GM23338 (cell line): ENCODE results near the gene PHLDB2. TPM values are rescaled to one million over a fixed set of nuclear protein-coding genes. Genes with fewer than 3 reads are reported as not detected.

Experiments
- ATAC-seq: fragments of 200-7000 bp; cut with Tn5 transposase; 3 replicates; pipeline ENCODE4 v1.9.1; 2020
- DNase-seq: peaks from one replicate; pipeline ENCODE4 v3.0.0-alpha.2; 2015; ENCODE audit warnings: low spot score
- H2AFZ ChIP-seq: fragments of 200-600 bp; sonication (generic); 2 replicates; pipeline ENCODE4 v1.8.0; 2016; ENCODE audit warnings: antibody characterized with exemption, mild to moderate bottlenecking, moderate library complexity
- H3F3A ChIP-seq: fragments of 200-600 bp; sonication (generic); replicated peaks from 2 replicates; pipeline ENCODE4 v1.8.0; 2017; ENCODE audit warnings: antibody characterized with exemption, mixed run types, low read depth
- H3K27ac ChIP-seq: fragments of 200-600 bp; sonication (generic); 2 replicates; pipeline ENCODE4 v1.6.1; 2016; ENCODE audit warnings: low read depth
- H3K27me3 ChIP-seq: fragments of 200-600 bp; sonication (generic); 2 replicates; pipeline ENCODE4 v1.8.0; 2016; ENCODE audit warnings: mild to moderate bottlenecking, mixed run types, moderate library complexity; ENCODE audit not compliant: insufficient read depth
- H3K36me3 ChIP-seq: fragments of 200-600 bp; sonication (generic); 2 replicates; pipeline ENCODE4 v1.8.0; 2016; ENCODE audit warnings: mild to moderate bottlenecking; ENCODE audit not compliant: insufficient read depth
- H3K4me1 ChIP-seq: fragments of 200-600 bp; sonication (generic); 2 replicates; pipeline ENCODE4 v1.8.0; 2016; ENCODE audit warnings: mild to moderate bottlenecking, moderate library complexity; ENCODE audit not compliant: insufficient read depth
- H3K4me2 ChIP-seq: fragments of 200-600 bp; sonication (generic); 2 replicates; pipeline ENCODE4 v1.7.1; 2017; ENCODE audit warnings: mixed run types
- H3K4me3 ChIP-seq: fragments of 200-600 bp; sonication (generic); 2 replicates; pipeline ENCODE4 v1.6.1; 2016; ENCODE audit warnings: mixed run types
- H3K79me2 ChIP-seq: fragments of 200-600 bp; sonication (generic); replicated peaks from 2 replicates; pipeline ENCODE4 v1.8.0; 2017; ENCODE audit warnings: mild to moderate bottlenecking; ENCODE audit not compliant: insufficient read depth
- H3K9me2 ChIP-seq: fragments of 200-600 bp; sonication (generic); 2 replicates; pipeline ENCODE4 v1.8.0; 2017; ENCODE audit not compliant: insufficient read depth
- H4K20me1 ChIP-seq: fragments of 200-600 bp; sonication (generic); replicated peaks from 2 replicates; pipeline ENCODE4 v1.8.0; 2017; ENCODE audit warnings: mild to moderate bottlenecking; ENCODE audit not compliant: insufficient read depth
- H3K27ac Mint-ChIP-seq: 2 replicates; pipeline ENCODE4 v1.8.0; 2020; ENCODE audit warnings: inconsistent platforms, mild to moderate bottlenecking, moderate library complexity, mixed read lengths
- H3K27me3 Mint-ChIP-seq: 3 replicates; pipeline ENCODE4 v1.8.0; 2022; ENCODE audit warnings: low read depth, mild to moderate bottlenecking, moderate library complexity, mixed read lengths, inconsistent platforms; ENCODE audit not compliant: insufficient read depth, poor library complexity
- H3K36me3 Mint-ChIP-seq: 3 replicates; pipeline ENCODE4 v1.8.0; 2021; ENCODE audit warnings: low read depth, mild to moderate bottlenecking, inconsistent platforms, moderate library complexity, mixed read lengths
- H3K4me1 Mint-ChIP-seq: 3 replicates; pipeline ENCODE4 v1.8.0; 2020; ENCODE audit warnings: mild to moderate bottlenecking, inconsistent platforms, mixed read lengths
- H3K4me3 Mint-ChIP-seq: 3 replicates; pipeline ENCODE4 v1.8.0; 2021; ENCODE audit warnings: moderate library complexity, mild to moderate bottlenecking, inconsistent platforms, mixed read lengths
- H3K9me3 Mint-ChIP-seq: 3 replicates; pipeline ENCODE4 v1.8.0; 2020; ENCODE audit warnings: moderate library complexity, mild to moderate bottlenecking, inconsistent platforms, mixed read lengths
- CREB1 ChIP-seq: fragments of 250-450 bp; sonication (Bioruptor Pico); IDR thresholded peaks from 2 replicates; pipeline ENCODE4 v1.5.0; 2020; ENCODE audit warnings: low read depth, mild to moderate bottlenecking, moderate library complexity
- EZH2 ChIP-seq: fragments of 200-600 bp; sonication (generic); IDR thresholded peaks from one replicate; pipeline ENCODE4 v1.8.0; 2017; ENCODE audit warnings: antibody characterized with exemption, mild to moderate bottlenecking, low read depth; ENCODE audit not compliant: unreplicated experiment
- EZH2phosphoT487 ChIP-seq: fragments of 200-600 bp; sonication (generic); IDR thresholded peaks from one replicate; pipeline ENCODE4 v1.8.1; 2018; ENCODE audit warnings: antibody characterized with exemption; ENCODE audit not compliant: unreplicated experiment
- JUNB ChIP-seq: IDR thresholded peaks from one replicate; pipeline ENCODE4 v1.6.1; 2016; ENCODE audit warnings: antibody characterized with exemption; ENCODE audit not compliant: unreplicated experiment
- NANOG ChIP-seq: IDR thresholded peaks from 2 replicates; pipeline ENCODE4 v1.6.1; 2016; ENCODE audit warnings: antibody characterized with exemption, borderline replicate concordance
- POLR2AphosphoS5 ChIP-seq: IDR thresholded peaks from 2 replicates; pipeline ENCODE4 v1.6.1; 2016; ENCODE audit warnings: antibody characterized with exemption, low read depth
- STAT1 ChIP-seq: IDR thresholded peaks from one replicate; pipeline ENCODE4 v1.6.1; 2016; ENCODE audit warnings: antibody characterized with exemption; ENCODE audit not compliant: unreplicated experiment
- ZNF114 ChIP-seq: fragments of 250-450 bp; sonication (Bioruptor Pico); IDR thresholded peaks from 2 replicates; pipeline ENCODE4 v1.5.0; 2020; ENCODE audit warnings: mild to moderate bottlenecking, moderate library complexity
- ZNF331 ChIP-seq: fragments of 250-450 bp; sonication (Bioruptor Pico); IDR thresholded peaks from 2 replicates; pipeline ENCODE4 v1.5.0; 2020; ENCODE audit warnings: low read depth, mild to moderate bottlenecking, moderate library complexity
- polyA plus RNA-seq: library from polyadenylated mRNA; unstranded; fragments of >200 nt; fragmentation: Nextera tagmentation; extraction: Ambion mirVana; gene quantifications from 2 replicates; pipeline ENCODE4 v1.2.1, GENCODE V29; 2016
- total RNA-seq: library from RNA; depleted of rRNA; stranded (reverse); fragments of >200 nt; shearing (Covaris generic); gene quantifications from 2 replicates; pipeline ENCODE4 v1.2.3, GENCODE V29; 2014
- TF ChIP-seq, protein P1 (sequence below): IDR thresholded peaks from 2 replicates; pipeline ENCODE4 v1.6.1; 2016; ENCODE audit warnings: antibody characterized with exemption
- TF ChIP-seq, protein P2 (sequence below), 2 experiments: fragments of 200-600 bp in 1 of 2; sonication (generic) in 1 of 2; conservative IDR thresholded peaks; 2 replicates each; pipeline versions ENCODE4 v1.5.1 to v1.6.1; 2016 to 2017; ENCODE audit warnings: antibody characterized with exemption in 2 of 2, low read depth in 2 of 2, mild to moderate bottlenecking in 2 of 2, moderate library complexity in 1 of 2
- TF ChIP-seq, protein P3 (sequence below): IDR thresholded peaks from one replicate; pipeline ENCODE4 v1.6.1; 2018; ENCODE audit warnings: antibody characterized with exemption; ENCODE audit not compliant: unreplicated experiment
- TF ChIP-seq, protein P4 (sequence below): fragments of 250-450 bp; sonication (Bioruptor Pico); IDR thresholded peaks from 2 replicates; pipeline ENCODE4 v1.5.0; 2020; ENCODE audit warnings: mild to moderate bottlenecking, moderate library complexity

PHLDB2 gene
- total and polyA plus RNA-seq, 2 experiments from 2014 or later = 19.5 to 33.7 TPM

DNA sequence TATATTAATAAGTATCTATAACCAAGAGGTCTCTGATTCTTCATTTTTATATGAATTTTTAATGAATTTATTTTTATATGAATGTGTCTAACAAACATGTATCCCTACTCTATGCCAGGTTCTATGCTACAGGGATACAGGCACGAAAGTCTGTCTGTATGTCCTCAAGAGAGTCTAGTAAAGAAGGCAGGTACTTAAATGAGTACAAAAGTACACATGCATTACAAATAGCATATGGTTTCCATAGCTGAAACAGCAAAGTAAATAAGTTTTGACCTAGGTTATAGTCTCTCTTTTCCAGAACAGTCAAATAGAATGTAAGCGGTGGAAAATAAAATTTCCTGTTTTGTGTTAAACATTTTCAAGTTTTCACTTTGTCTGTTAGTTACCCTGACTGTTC lies 106.4 kb downstream of the PHLDB2 start:
- no peaks in the 10 kb centered on the region for H3K36me3 ChIP-seq
- no peak overlapping the region for H2AFZ ChIP-seq
- no peaks in the 10 kb centered on the region for H3K9me2 ChIP-seq
- H3K36me3 Mint-ChIP-seq = peaks cover 4% of the 10 kb centered on the region; the same call in 1 of the 3 replicates
- H3F3A ChIP-seq = no peaks in the 10 kb centered on the region
- H3K79me2 ChIP-seq = no peaks in the 10 kb centered on the region
- no peaks in the 10 kb centered on the region for H3K27me3 ChIP-seq
- no peak overlapping the region for H3K4me3 ChIP-seq
- no peak overlapping the region for H3K27ac ChIP-seq
- no peak overlapping the region for H3K4me3 Mint-ChIP-seq
- peaks cover 15% of the 10 kb centered on the region for H3K4me1 Mint-ChIP-seq
- ATAC-seq = no peak
- H3K27me3 Mint-ChIP-seq = peaks cover 2% of the 10 kb centered on the region
- no peaks in the 10 kb centered on the region for H4K20me1 ChIP-seq
- H3K4me1 ChIP-seq = peaks cover 7% of the 10 kb centered on the region
- H3K27ac Mint-ChIP-seq = no peak overlapping the region
- no peak overlapping the region for H3K4me2 ChIP-seq
- H3K9me3 Mint-ChIP-seq = no peaks in the 10 kb centered on the region
- no peak for TF ChIP-seq JUNB
- TF ChIP-seq, protein P1, sequence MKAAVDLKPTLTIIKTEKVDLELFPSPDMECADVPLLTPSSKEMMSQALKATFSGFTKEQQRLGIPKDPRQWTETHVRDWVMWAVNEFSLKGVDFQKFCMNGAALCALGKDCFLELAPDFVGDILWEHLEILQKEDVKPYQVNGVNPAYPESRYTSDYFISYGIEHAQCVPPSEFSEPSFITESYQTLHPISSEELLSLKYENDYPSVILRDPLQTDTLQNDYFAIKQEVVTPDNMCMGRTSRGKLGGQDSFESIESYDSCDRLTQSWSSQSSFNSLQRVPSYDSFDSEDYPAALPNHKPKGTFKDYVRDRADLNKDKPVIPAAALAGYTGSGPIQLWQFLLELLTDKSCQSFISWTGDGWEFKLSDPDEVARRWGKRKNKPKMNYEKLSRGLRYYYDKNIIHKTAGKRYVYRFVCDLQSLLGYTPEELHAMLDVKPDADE = no peak
- TF ChIP-seq EZH2phosphoT487 = no peak
- TF ChIP-seq CREB1 (CRISPR knock-in tag) = no peak
- TF ChIP-seq, protein P2, sequence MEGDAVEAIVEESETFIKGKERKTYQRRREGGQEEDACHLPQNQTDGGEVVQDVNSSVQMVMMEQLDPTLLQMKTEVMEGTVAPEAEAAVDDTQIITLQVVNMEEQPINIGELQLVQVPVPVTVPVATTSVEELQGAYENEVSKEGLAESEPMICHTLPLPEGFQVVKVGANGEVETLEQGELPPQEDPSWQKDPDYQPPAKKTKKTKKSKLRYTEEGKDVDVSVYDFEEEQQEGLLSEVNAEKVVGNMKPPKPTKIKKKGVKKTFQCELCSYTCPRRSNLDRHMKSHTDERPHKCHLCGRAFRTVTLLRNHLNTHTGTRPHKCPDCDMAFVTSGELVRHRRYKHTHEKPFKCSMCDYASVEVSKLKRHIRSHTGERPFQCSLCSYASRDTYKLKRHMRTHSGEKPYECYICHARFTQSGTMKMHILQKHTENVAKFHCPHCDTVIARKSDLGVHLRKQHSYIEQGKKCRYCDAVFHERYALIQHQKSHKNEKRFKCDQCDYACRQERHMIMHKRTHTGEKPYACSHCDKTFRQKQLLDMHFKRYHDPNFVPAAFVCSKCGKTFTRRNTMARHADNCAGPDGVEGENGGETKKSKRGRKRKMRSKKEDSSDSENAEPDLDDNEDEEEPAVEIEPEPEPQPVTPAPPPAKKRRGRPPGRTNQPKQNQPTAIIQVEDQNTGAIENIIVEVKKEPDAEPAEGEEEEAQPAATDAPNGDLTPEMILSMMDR (conservative IDR thresholded peaks at IDR 0.05; ENCODE audit: low read depth in 2 of 2) = no peak
- TF ChIP-seq ZNF331 (CRISPR knock-in tag) = no peak
- no peak for TF ChIP-seq POLR2AphosphoS5
- TF ChIP-seq, protein P3, sequence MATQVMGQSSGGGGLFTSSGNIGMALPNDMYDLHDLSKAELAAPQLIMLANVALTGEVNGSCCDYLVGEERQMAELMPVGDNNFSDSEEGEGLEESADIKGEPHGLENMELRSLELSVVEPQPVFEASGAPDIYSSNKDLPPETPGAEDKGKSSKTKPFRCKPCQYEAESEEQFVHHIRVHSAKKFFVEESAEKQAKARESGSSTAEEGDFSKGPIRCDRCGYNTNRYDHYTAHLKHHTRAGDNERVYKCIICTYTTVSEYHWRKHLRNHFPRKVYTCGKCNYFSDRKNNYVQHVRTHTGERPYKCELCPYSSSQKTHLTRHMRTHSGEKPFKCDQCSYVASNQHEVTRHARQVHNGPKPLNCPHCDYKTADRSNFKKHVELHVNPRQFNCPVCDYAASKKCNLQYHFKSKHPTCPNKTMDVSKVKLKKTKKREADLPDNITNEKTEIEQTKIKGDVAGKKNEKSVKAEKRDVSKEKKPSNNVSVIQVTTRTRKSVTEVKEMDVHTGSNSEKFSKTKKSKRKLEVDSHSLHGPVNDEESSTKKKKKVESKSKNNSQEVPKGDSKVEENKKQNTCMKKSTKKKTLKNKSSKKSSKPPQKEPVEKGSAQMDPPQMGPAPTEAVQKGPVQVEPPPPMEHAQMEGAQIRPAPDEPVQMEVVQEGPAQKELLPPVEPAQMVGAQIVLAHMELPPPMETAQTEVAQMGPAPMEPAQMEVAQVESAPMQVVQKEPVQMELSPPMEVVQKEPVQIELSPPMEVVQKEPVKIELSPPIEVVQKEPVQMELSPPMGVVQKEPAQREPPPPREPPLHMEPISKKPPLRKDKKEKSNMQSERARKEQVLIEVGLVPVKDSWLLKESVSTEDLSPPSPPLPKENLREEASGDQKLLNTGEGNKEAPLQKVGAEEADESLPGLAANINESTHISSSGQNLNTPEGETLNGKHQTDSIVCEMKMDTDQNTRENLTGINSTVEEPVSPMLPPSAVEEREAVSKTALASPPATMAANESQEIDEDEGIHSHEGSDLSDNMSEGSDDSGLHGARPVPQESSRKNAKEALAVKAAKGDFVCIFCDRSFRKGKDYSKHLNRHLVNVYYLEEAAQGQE = no peak
- TF ChIP-seq ZNF114 (CRISPR knock-in tag) = no peak
- TF ChIP-seq, protein P4, sequence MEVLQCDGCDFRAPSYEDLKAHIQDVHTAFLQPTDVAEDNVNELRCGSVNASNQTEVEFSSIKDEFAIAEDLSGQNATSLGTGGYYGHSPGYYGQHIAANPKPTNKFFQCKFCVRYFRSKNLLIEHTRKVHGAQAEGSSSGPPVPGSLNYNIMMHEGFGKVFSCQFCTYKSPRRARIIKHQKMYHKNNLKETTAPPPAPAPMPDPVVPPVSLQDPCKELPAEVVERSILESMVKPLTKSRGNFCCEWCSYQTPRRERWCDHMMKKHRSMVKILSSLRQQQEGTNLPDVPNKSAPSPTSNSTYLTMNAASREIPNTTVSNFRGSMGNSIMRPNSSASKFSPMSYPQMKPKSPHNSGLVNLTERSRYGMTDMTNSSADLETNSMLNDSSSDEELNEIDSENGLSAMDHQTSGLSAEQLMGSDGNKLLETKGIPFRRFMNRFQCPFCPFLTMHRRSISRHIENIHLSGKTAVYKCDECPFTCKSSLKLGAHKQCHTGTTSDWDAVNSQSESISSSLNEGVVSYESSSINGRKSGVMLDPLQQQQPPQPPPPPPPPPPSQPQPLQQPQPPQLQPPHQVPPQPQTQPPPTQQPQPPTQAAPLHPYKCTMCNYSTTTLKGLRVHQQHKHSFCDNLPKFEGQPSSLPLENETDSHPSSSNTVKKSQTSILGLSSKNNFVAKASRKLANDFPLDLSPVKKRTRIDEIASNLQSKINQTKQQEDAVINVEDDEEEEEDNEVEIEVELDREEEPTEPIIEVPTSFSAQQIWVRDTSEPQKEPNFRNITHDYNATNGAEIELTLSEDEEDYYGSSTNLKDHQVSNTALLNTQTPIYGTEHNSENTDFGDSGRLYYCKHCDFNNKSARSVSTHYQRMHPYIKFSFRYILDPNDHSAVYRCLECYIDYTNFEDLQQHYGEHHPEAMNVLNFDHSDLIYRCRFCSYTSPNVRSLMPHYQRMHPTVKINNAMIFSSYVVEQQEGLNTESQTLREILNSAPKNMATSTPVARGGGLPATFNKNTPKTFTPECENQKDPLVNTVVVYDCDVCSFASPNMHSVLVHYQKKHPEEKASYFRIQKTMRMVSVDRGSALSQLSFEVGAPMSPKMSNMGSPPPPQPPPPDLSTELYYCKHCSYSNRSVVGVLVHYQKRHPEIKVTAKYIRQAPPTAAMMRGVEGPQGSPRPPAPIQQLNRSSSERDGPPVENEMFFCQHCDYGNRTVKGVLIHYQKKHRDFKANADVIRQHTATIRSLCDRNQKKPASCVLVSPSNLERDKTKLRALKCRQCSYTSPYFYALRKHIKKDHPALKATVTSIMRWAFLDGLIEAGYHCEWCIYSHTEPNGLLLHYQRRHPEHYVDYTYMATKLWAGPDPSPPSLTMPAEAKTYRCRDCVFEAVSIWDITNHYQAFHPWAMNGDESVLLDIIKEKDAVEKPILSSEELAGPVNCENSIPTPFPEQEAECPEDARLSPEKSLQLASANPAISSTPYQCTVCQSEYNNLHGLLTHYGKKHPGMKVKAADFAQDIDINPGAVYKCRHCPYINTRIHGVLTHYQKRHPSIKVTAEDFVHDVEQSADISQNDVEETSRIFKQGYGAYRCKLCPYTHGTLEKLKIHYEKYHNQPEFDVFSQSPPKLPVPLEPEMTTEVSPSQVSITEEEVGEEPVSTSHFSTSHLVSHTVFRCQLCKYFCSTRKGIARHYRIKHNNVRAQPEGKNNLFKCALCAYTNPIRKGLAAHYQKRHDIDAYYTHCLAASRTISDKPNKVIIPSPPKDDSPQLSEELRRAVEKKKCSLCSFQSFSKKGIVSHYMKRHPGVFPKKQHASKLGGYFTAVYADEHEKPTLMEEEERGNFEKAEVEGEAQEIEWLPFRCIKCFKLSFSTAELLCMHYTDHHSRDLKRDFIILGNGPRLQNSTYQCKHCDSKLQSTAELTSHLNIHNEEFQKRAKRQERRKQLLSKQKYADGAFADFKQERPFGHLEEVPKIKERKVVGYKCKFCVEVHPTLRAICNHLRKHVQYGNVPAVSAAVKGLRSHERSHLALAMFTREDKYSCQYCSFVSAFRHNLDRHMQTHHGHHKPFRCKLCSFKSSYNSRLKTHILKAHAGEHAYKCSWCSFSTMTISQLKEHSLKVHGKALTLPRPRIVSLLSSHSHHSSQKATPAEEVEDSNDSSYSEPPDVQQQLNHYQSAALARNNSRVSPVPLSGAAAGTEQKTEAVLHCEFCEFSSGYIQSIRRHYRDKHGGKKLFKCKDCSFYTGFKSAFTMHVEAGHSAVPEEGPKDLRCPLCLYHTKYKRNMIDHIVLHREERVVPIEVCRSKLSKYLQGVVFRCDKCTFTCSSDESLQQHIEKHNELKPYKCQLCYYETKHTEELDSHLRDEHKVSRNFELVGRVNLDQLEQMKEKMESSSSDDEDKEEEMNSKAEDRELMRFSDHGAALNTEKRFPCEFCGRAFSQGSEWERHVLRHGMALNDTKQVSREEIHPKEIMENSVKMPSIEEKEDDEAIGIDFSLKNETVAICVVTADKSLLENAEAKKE (CRISPR knock-in tag) = no peak
- TF ChIP-seq NANOG = no peak
- TF ChIP-seq STAT1 = no peak
- TF ChIP-seq EZH2 = no peak
- DNase-seq = no peak
